ENCODE measurements around the gene PTPRG. TPM values are rescaled to one million over a fixed set of nuclear protein-coding genes. Genes with fewer than 3 reads are reported as not detected.

Gene PTPRG
- total RNA-seq, 1 experiment from 2014 or later: 32.1 TPM

GRCh38 chr3:61518590-61518989 lies 42.8 kb upstream of the PTPRG start:
- POLR2A ChIA-PET: no interaction called here
- no peak overlapping the region for H3K4me2 ChIP-seq (ENCODE audit: low read length)
- no peaks in the 10 kb centered on the region for H3K36me3 ChIP-seq (ENCODE audit: control insufficient read depth in 1 of 2, insufficient read depth in 2 of 2, low read length in 2 of 2)
- H3K79me2 ChIP-seq (ENCODE audit: insufficient read depth, low read length): no peaks in the 10 kb centered on the region
- H3K27me3 ChIP-seq (ENCODE audit: insufficient read depth, low read length): no peaks in the 10 kb centered on the region
- no TSS peak for BruUV-seq (replicated peaks)
- RAD21 ChIA-PET (ENCODE audit: low non-redundant PET in 1 of 2, low total read pairs in 2 of 2, uncharacterized antibody in 2 of 2, unreplicated experiment in 2 of 2): no interaction called here
- no peaks in the 10 kb centered on the region for H3K9me2 ChIP-seq (ENCODE audit: insufficient read depth)
- CTCF ChIA-PET: no interaction called here
- no peaks in the 10 kb centered on the region for H4K20me1 ChIP-seq (ENCODE audit: insufficient read depth)
- H3K9me3 ChIP-seq (ENCODE audit: control insufficient read depth in 1 of 2, insufficient read depth in 1 of 2, low read depth in 1 of 2, low read length in 2 of 2): no peaks in the 10 kb centered on the region
- H3K27ac ChIP-seq (ENCODE audit: low read depth, low read length): no peak overlapping the region
- H2AFZ ChIP-seq (ENCODE audit: low read depth, low read length, poor library complexity, severe bottlenecking): no peak overlapping the region
- intact Hi-C loops (cut with micrococcal nuclease): no loop called here
- H3K9ac ChIP-seq (ENCODE audit: low read length): no peak overlapping the region
- ATAC-seq (no peak), DNase-seq (ENCODE audit: low read depth, low spot score) (no peak)
- H3K4me1 ChIP-seq (ENCODE audit: control insufficient read depth in 1 of 2, insufficient read depth in 2 of 2, low read length in 2 of 2): no peaks in the 10 kb centered on the region; a peak in 1 of 4 replicates
- TF ChIP-seq CEBPB (IDR thresholded peaks at IDR 0.05; ENCODE audit: low read depth): peak; percentile 43; the same call in 1 of the 2 replicates
- TF ChIP-seq SIN3A (IDR thresholded peaks at IDR 0.05; ENCODE audit: low read depth): no peak
- H3K4me3 ChIP-seq (replicated peaks in 1 of 2; ENCODE audit: low read depth in 1 of 2, low read length in 2 of 2): no peak overlapping the region

GRCh38 chr3:61520966-61521628 lies 40.3 kb upstream of the PTPRG start:
- POLR2A ChIA-PET: no interaction called here
- TF ChIP-seq ATF3 (IDR thresholded peaks at IDR 0.05) (no peak), ELF1 (IDR thresholded peaks at IDR 0.05; ENCODE audit: borderline replicate concordance, low read depth) (no peak), CTCF (IDR thresholded peaks at IDR 0.05 in 2 of 3, conservative IDR thresholded peaks at IDR 0.05 in 1 of 3; ENCODE audit: borderline replicate concordance in 1 of 3, insufficient read depth in 1 of 3, low read depth in 2 of 3, low read length in 2 of 3) (no peak), ZNF274 (IDR thresholded peaks at IDR 0.05; ENCODE audit: low read depth, low read length) (no peak), EZH2 (IDR thresholded peaks at IDR 0.05) (no peak), SIN3A (IDR thresholded peaks at IDR 0.05; ENCODE audit: low read depth) (no peak), SP1 (IDR thresholded peaks at IDR 0.05; ENCODE audit: low read depth) (no peak), YY1 (IDR thresholded peaks at IDR 0.05; ENCODE audit: extremely low read depth, insufficient replicate concordance, low read depth, low read length) (no peak), ZBTB33 (IDR thresholded peaks at IDR 0.05; ENCODE audit: extremely low read depth, insufficient replicate concordance, low read length) (no peak), FOSL1 (IDR thresholded peaks at IDR 0.05; ENCODE audit: low read depth) (no peak), MAX (IDR thresholded peaks at IDR 0.05) (no peak)

More at GRCh38 chr3:61520966-61521628, 40.3 kb upstream of the PTPRG start:
- no peak overlapping the region for H3K4me2 ChIP-seq (ENCODE audit: low read length)
- H2AFZ ChIP-seq (ENCODE audit: low read depth, low read length, poor library complexity, severe bottlenecking): peak overlapping the region; percentile 35
- H3K9ac ChIP-seq (ENCODE audit: low read length): no peak overlapping the region
- no TSS peak for BruUV-seq (replicated peaks)
- no peaks in the 10 kb centered on the region for H3K36me3 ChIP-seq (ENCODE audit: control insufficient read depth in 1 of 2, insufficient read depth in 2 of 2, low read length in 2 of 2)
- no peaks in the 10 kb centered on the region for H3K79me2 ChIP-seq (ENCODE audit: insufficient read depth, low read length)
- ATAC-seq: no peak
- no peaks in the 10 kb centered on the region for H3K27me3 ChIP-seq (ENCODE audit: insufficient read depth, low read length)
- no peaks in the 10 kb centered on the region for H3K9me2 ChIP-seq (ENCODE audit: insufficient read depth)
- RAD21 ChIA-PET (ENCODE audit: low non-redundant PET in 1 of 2, low total read pairs in 2 of 2, uncharacterized antibody in 2 of 2, unreplicated experiment in 2 of 2): no interaction called here
- no peaks in the 10 kb centered on the region for H3K9me3 ChIP-seq (ENCODE audit: control insufficient read depth in 1 of 2, insufficient read depth in 1 of 2, low read depth in 1 of 2, low read length in 2 of 2)
- H4K20me1 ChIP-seq (ENCODE audit: insufficient read depth): no peaks in the 10 kb centered on the region
- H3K27ac ChIP-seq (ENCODE audit: low read depth, low read length): no peak overlapping the region
- intact Hi-C loops (cut with micrococcal nuclease): no loop called here
- H3K4me3 ChIP-seq (replicated peaks in 1 of 2; ENCODE audit: low read depth in 1 of 2, low read length in 2 of 2): no peak overlapping the region
- no peak for DNase-seq (ENCODE audit: low read depth, low spot score)
- CTCF ChIA-PET: interaction anchor here (2.8 kb wide), 1 partner anchor 9 kb away, joined by 10 read pairs; no protein-coding TSS in a partner anchor
- no peaks in the 10 kb centered on the region; a peak in 1 of 4 replicates for H3K4me1 ChIP-seq (ENCODE audit: control insufficient read depth in 1 of 2, insufficient read depth in 2 of 2, low read length in 2 of 2)
